H1 (cell line): ENCODE results near the gene ENAH. TPM values are rescaled to one million over a fixed set of nuclear protein-coding genes. Genes with fewer than 3 reads are reported as not detected.

Experiments used
- SRF ChIP-seq: IDR thresholded peaks from 2 replicates; pipeline ENCODE4 v1.6.1; 2011; ENCODE audit warnings: mild to moderate bottlenecking, low read depth, low read length, moderate library complexity
- TAF1 ChIP-seq: IDR thresholded peaks from 2 replicates; pipeline ENCODE4 v1.6.1; 2011; ENCODE audit warnings: mild to moderate bottlenecking, low read depth, low read length
- TEAD4 ChIP-seq: IDR thresholded peaks from 2 replicates; pipeline ENCODE4 v1.6.1; 2012; ENCODE audit warnings: low read depth, low read length, inconsistent platforms, mixed read lengths
- polyA plus RNA-seq, 7 experiments: library from polyadenylated mRNA; depleted of rRNA in 3 of 7; stranded (reverse) in 5 of 7; unstranded in 2 of 7; fragments of >200 nt in 5 of 7; fragments of 200-250 nt in 2 of 7; gene quantifications; 1 replicate in 5 of 7; 2 replicates in 1 of 7; 4 replicates in 1 of 7; pipeline versions ENCODE4 v1.2.1 to v1.2.3, GENCODE V29; 2011 to 2013; ENCODE audit warnings: missing spikeins in 2 of 7, mixed read lengths in 2 of 7
- total RNA-seq: library from RNA; stranded (reverse); fragmentation: NEBNext Ultra II Directional; extraction: Animal tissue kit (Norgen Biotek cat#: 25700); gene quantifications from 2 replicates; pipeline ENCODE4 v1.2.1, GENCODE V29; 2021

The ENAH gene
- total and polyA plus RNA-seq, 2 of the 8 experiments (the other 6 are each of a cell fraction or from before 2014, with no cell fraction given) = 39.1 to 335 TPM

- no peak for TF ChIP-seq TEAD4
- TF ChIP-seq SRF = no peak
- TF ChIP-seq TAF1 = no peak
These were observed 201.6 kb downstream of the ENAH start (continued) for GRCh38 chr1:225451340-225451739.
